Measurements from ENCODE around the gene NCOA1. TPM values are rescaled to one million over a fixed set of nuclear protein-coding genes. Genes with fewer than 3 reads are reported as not detected.
A peak's percentile ranks its signal among the peaks of the same experiment; 100 is the strongest.

Gene NCOA1
- total and polyA plus RNA-seq, 2 of the 4 experiments (the other 2 are of a cell fraction): 6.7 to 11.3 TPM

DNA sequence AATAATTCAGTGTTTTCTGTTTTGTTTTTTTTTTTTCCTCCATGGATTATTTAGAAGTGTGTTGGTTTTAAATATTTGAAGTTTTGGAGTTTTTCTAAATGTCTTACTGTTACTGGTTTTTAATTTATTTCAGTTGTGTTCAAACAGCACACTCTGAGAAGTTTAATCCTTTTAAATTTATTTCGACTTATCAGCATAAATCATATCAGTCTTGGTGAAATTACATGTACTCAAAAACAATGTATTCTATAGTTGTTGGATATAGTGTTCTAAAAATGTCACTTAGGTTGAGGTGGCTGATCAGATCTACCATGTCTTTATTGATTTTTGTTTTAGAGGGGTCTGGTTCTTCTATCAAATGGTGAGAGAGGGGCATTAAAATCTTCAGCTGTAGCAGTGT lies 134.7 kb downstream of the NCOA1 start:
- H3K56ac ChIP-seq (ENCODE audit: extremely low read depth, insufficient read depth, low read length): no peak overlapping the region
- H2BK15ac ChIP-seq (ENCODE audit: low read depth, low read length): no peak overlapping the region
- no peak overlapping the region for H2AK9ac ChIP-seq (replicated peaks; ENCODE audit: low read depth, low read length, poor library complexity)
- no peak overlapping the region for H3K9ac ChIP-seq (ENCODE audit: low read depth, low read length)
- in situ Hi-C loops (cut with MboI; ENCODE audit: low sequenced_read_pairs): no loop called here
- no peaks in the 10 kb centered on the region for H4K20me1 ChIP-seq (ENCODE audit: insufficient read depth, low read length)
- H3K27ac ChIP-seq (ENCODE audit: insufficient read depth, low read length): no peak overlapping the region
- H3K18ac ChIP-seq (ENCODE audit: low read depth, low read length): no peak overlapping the region
- H3K9me3 ChIP-seq (ENCODE audit: control insufficient read depth, insufficient read depth, low read length): no peaks in the 10 kb centered on the region
- no peak overlapping the region for H2BK120ac ChIP-seq (ENCODE audit: low read depth, low read length)
- DNase-seq (no peak), ATAC-seq (ENCODE audit: low read depth) (no peak)
- no peaks in the 10 kb centered on the region for H3K36me3 ChIP-seq (ENCODE audit: control insufficient read depth, insufficient read depth, low read length)
- peaks cover 4 to 6% of the 10 kb centered on the region in 2 experiments; a peak in 2 of 4 replicates for H3K79me1 ChIP-seq (ENCODE audit: low read depth in 1 of 2, low read length in 2 of 2)
- ChIA-PET POLR2A (ENCODE audit: unreplicated experiment) (no interaction called here), CTCF (interaction anchor here (1.9 kb wide), 1 partner anchor 13 kb away, joined by 5 read pairs; no protein-coding TSS in a partner anchor)
- no peak overlapping the region for H2BK5ac ChIP-seq (ENCODE audit: low read depth, low read length, poor library complexity, severe bottlenecking)
- H3K4ac ChIP-seq (ENCODE audit: low read depth, low read length): no peak overlapping the region
- no peak overlapping the region for H2AK5ac ChIP-seq (ENCODE audit: low read depth, low read length)
- dilution Hi-C loops (cut with HindIII; ENCODE audit: low sequenced_read_pairs, unreplicated experiment): no loop called here
- intact Hi-C loops (cut with micrococcal nuclease): no loop called here
- TF ChIP-seq MAFK (IDR thresholded peaks at IDR 0.05; ENCODE audit: low read depth, low read length) (peak; percentile 35; the same call in 1 of the 2 replicates), CEBPB (IDR thresholded peaks at IDR 0.05; ENCODE audit: low read depth, low read length) (no peak), FOS (IDR thresholded peaks at IDR 0.05; ENCODE audit: low read depth, low read length) (no peak)
- TF ChIP-seq, protein P1, sequence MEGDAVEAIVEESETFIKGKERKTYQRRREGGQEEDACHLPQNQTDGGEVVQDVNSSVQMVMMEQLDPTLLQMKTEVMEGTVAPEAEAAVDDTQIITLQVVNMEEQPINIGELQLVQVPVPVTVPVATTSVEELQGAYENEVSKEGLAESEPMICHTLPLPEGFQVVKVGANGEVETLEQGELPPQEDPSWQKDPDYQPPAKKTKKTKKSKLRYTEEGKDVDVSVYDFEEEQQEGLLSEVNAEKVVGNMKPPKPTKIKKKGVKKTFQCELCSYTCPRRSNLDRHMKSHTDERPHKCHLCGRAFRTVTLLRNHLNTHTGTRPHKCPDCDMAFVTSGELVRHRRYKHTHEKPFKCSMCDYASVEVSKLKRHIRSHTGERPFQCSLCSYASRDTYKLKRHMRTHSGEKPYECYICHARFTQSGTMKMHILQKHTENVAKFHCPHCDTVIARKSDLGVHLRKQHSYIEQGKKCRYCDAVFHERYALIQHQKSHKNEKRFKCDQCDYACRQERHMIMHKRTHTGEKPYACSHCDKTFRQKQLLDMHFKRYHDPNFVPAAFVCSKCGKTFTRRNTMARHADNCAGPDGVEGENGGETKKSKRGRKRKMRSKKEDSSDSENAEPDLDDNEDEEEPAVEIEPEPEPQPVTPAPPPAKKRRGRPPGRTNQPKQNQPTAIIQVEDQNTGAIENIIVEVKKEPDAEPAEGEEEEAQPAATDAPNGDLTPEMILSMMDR (conservative IDR thresholded peaks at IDR 0.05; ENCODE audit: low read depth, low read length): no peak
- H4K5ac ChIP-seq (ENCODE audit: low read depth, low read length): no peak overlapping the region
- H3K27me3 ChIP-seq (ENCODE audit: control insufficient read depth, insufficient read depth, low read length): no peaks in the 10 kb centered on the region
- H3K23ac ChIP-seq (ENCODE audit: low read depth, low read length): no peak overlapping the region
- H3K4me1 ChIP-seq (ENCODE audit: control insufficient read depth, insufficient read depth, low read length): no peaks in the 10 kb centered on the region
- no peak overlapping the region for H3K14ac ChIP-seq (replicated peaks; ENCODE audit: low read depth, low read length)
- BruUV-seq (replicated peaks): no TSS peak
- H4K8ac ChIP-seq (ENCODE audit: low read depth in 2 of 2, low read length in 2 of 2): no peak overlapping the region
- no peak overlapping the region for H2AFZ ChIP-seq (replicated peaks; ENCODE audit: low read length, poor library complexity)
- H3K4me3 ChIP-seq (ENCODE audit: insufficient read depth, low read depth, low read length): no peak overlapping the region
- no peak overlapping the region for H4K91ac ChIP-seq (ENCODE audit: insufficient read depth, low read depth, low read length)
- no CpG with 5 or more reads among the region's 1 CpG for WGBS, 2 experiments (ENCODE audit: extremely low coverage in 2 of 2, insufficient read length in 1 of 2)
- no peak overlapping the region for H2BK20ac ChIP-seq (ENCODE audit: low read depth, low read length)
- H3K4me2 ChIP-seq (ENCODE audit: low read depth, low read length): no peak overlapping the region
- H3K9me1 ChIP-seq (ENCODE audit: insufficient read depth, low read length): no peaks in the 10 kb centered on the region

Data from IMR-90 (cell line).